Muscle layer of colon (tissue), 2 donors: ENCODE measurements around the gene ITPR3.

Experiments used
- H3K27ac ChIP-seq: one replicate; pipeline ENCODE4 v1.7.0; 2013; ENCODE audit warnings: low read depth, mild to moderate bottlenecking, low read length, moderate library complexity
- H3K27me3 ChIP-seq, 2 donors: one replicate each; pipeline ENCODE4 v1.7.0; 2013; ENCODE audit warnings: low read length in 2 of 2, mild to moderate bottlenecking in 2 of 2; ENCODE audit not compliant: insufficient read depth in 2 of 2, control insufficient read depth in 1 of 2
- H3K36me3 ChIP-seq: one replicate; pipeline ENCODE4 v1.7.0; 2013; ENCODE audit warnings: mild to moderate bottlenecking, low read length; ENCODE audit not compliant: insufficient read depth
- H3K4me1 ChIP-seq: one replicate; pipeline ENCODE4 v1.7.0; 2013; ENCODE audit warnings: mild to moderate bottlenecking, low read length; ENCODE audit not compliant: insufficient read depth
- H3K4me3 ChIP-seq, 2 donors: one replicate each; pipeline ENCODE4 v1.7.0; 2013; ENCODE audit warnings: low read length in 2 of 2, low read depth in 1 of 2, mild to moderate bottlenecking in 1 of 2, moderate library complexity in 1 of 2
- H3K9ac ChIP-seq: one replicate; pipeline ENCODE4 v1.7.0; 2013; ENCODE audit warnings: low read length
- H3K9me3 ChIP-seq: one replicate; pipeline ENCODE4 v1.7.0; 2013; ENCODE audit warnings: mild to moderate bottlenecking, low read length
- donor health status: abdominal sarcoma.
- donor health status: Adenocarcinoma of cecum.

The ITPR3 gene

GRCh38 chr6:33641602-33642001 is 20.5 kb downstream of the ITPR3 start:
- Histone ChIP-seq H3K9ac (no peak overlapping the region), H3K4me3 (no peak overlapping the region), H3K27me3 (no peaks in the 10 kb centered on the region), H3K36me3 (no peaks in the 10 kb centered on the region), H3K27ac (no peak overlapping the region), H3K9me3 (no peaks in the 10 kb centered on the region), H3K4me1 (no peaks in the 10 kb centered on the region)

- H3K9ac ChIP-seq: no peak overlapping the region
- H3K27ac ChIP-seq: no peak overlapping the region
- H3K4me1 ChIP-seq: no peaks in the 10 kb centered on the region
- H3K9me3 ChIP-seq: no peaks in the 10 kb centered on the region
- H3K27me3 ChIP-seq: no peaks in the 10 kb centered on the region
- no peaks in the 10 kb centered on the region for H3K36me3 ChIP-seq
- no peak overlapping the region for H3K4me3 ChIP-seq
These were observed 21.8 kb downstream of the ITPR3 start for GRCh38 chr6:33642897-33643296.

- H3K27me3 ChIP-seq: no peaks in the 10 kb centered on the region
- H3K4me1 ChIP-seq: no peaks in the 10 kb centered on the region
- no peak overlapping the region for H3K9ac ChIP-seq
- H3K36me3 ChIP-seq: no peaks in the 10 kb centered on the region
- H3K4me3 ChIP-seq: no peak overlapping the region
- no peak overlapping the region for H3K27ac ChIP-seq
- H3K9me3 ChIP-seq: no peaks in the 10 kb centered on the region
These were observed 30.3 kb downstream of the ITPR3 start for GRCh38 chr6:33651403-33651802.

- Histone ChIP-seq H3K27me3 (no peaks in the 10 kb centered on the region), H3K9me3 (no peaks in the 10 kb centered on the region), H3K27ac (no peak overlapping the region), H3K4me1 (no peaks in the 10 kb centered on the region), H3K4me3 (no peak overlapping the region), H3K36me3 (no peaks in the 10 kb centered on the region), H3K9ac (no peak overlapping the region)
These were observed 30.9 kb downstream of the ITPR3 start for GRCh38 chr6:33652002-33652401.

- no peak overlapping the region for H3K9ac ChIP-seq
- no peaks in the 10 kb centered on the region for H3K4me1 ChIP-seq
- H3K36me3 ChIP-seq: no peaks in the 10 kb centered on the region
- H3K27ac ChIP-seq: no peak overlapping the region
- H3K9me3 ChIP-seq: no peaks in the 10 kb centered on the region
- H3K27me3 ChIP-seq: no peaks in the 10 kb centered on the region
- no peak overlapping the region for H3K4me3 ChIP-seq
These were observed 33.9 kb downstream of the ITPR3 start for GRCh38 chr6:33654831-33655554.

- Histone ChIP-seq H3K27me3 (no peaks in the 10 kb centered on the region), H3K36me3 (no peaks in the 10 kb centered on the region), H3K27ac (no peak overlapping the region), H3K4me3 (no peak overlapping the region), H3K4me1 (no peaks in the 10 kb centered on the region), H3K9ac (no peak overlapping the region), H3K9me3 (no peaks in the 10 kb centered on the region)
These were observed 35.7 kb downstream of the ITPR3 start for GRCh38 chr6:33656844-33657243.

GRCh38 chr6:33658982-33659689 is 38.0 kb downstream of the ITPR3 start:
- H3K9me3 ChIP-seq: no peaks in the 10 kb centered on the region

DNA sequence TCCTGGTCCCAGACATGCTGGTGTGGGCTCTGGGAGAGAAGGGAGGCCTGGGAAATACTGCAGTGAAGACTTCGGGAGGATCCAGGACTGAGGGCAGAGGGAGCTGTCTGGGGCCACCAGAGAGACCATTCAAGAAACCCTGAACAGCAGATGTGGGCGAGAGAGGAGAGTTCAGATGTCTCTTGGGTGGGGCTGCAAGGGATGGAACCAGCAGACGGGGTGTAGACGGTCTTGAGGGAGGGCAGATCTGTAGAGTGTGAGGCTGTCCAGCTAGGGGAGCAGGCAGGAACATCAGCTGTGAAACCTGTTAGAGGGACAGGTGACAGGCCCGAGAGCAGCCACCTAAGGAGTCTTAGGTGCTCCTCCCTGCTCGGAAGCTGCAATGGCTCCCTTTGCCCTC is 38.9 kb downstream of the ITPR3 start:
- H3K4me3 ChIP-seq: no peak overlapping the region
- H3K27me3 ChIP-seq: no peaks in the 10 kb centered on the region
- no peaks in the 10 kb centered on the region for H3K9me3 ChIP-seq
- no peak overlapping the region for H3K27ac ChIP-seq
- no peaks in the 10 kb centered on the region for H3K36me3 ChIP-seq
- no peak overlapping the region for H3K9ac ChIP-seq
- no peaks in the 10 kb centered on the region for H3K4me1 ChIP-seq

More at GRCh38 chr6:33658982-33659689, 38.0 kb downstream of the ITPR3 start:
- no peak overlapping the region for H3K4me3 ChIP-seq
- no peaks in the 10 kb centered on the region for H3K4me1 ChIP-seq
- no peaks in the 10 kb centered on the region for H3K27me3 ChIP-seq
- no peak overlapping the region for H3K9ac ChIP-seq
- no peak overlapping the region for H3K27ac ChIP-seq
- no peaks in the 10 kb centered on the region for H3K36me3 ChIP-seq

GRCh38 chr6:33661106-33661838 is 40.1 kb downstream of the ITPR3 start:
- H3K4me1 ChIP-seq: no peaks in the 10 kb centered on the region
- H3K27me3 ChIP-seq: no peaks in the 10 kb centered on the region
- H3K27ac ChIP-seq: no peak overlapping the region
- no peak overlapping the region for H3K4me3 ChIP-seq
- no peaks in the 10 kb centered on the region for H3K36me3 ChIP-seq
- H3K9me3 ChIP-seq: no peaks in the 10 kb centered on the region
- H3K9ac ChIP-seq: no peak overlapping the region

- H3K4me1 ChIP-seq: no peaks in the 10 kb centered on the region
- H3K27ac ChIP-seq: no peak overlapping the region
- H3K4me3 ChIP-seq: no peak overlapping the region
- no peak overlapping the region for H3K9ac ChIP-seq
- H3K27me3 ChIP-seq: no peaks in the 10 kb centered on the region
- no peaks in the 10 kb centered on the region for H3K9me3 ChIP-seq
- no peaks in the 10 kb centered on the region for H3K36me3 ChIP-seq
These were observed 41.2 kb downstream of the ITPR3 start for GRCh38 chr6:33662318-33662717.

GRCh38 chr6:33663028-33663427 is 41.9 kb downstream of the ITPR3 start:
- H3K4me3 ChIP-seq: no peak overlapping the region
- no peaks in the 10 kb centered on the region for H3K36me3 ChIP-seq
- H3K9me3 ChIP-seq: no peaks in the 10 kb centered on the region
- H3K9ac ChIP-seq: no peak overlapping the region
- no peak overlapping the region for H3K27ac ChIP-seq
- no peaks in the 10 kb centered on the region for H3K4me1 ChIP-seq
- no peaks in the 10 kb centered on the region for H3K27me3 ChIP-seq
